SJSA1 (cell line): ENCODE results near the gene WSCD2. TPM values are rescaled to one million over a fixed set of nuclear protein-coding genes. Genes with fewer than 3 reads are reported as not detected.

Source experiments
- DNase-seq, 2 experiments: peaks; one replicate each; pipeline ENCODE4 v3.0.0-alpha.2; 2015 to 2020; ENCODE audit warnings: low spot score in 2 of 2, low read depth in 1 of 2
- H3K27ac ChIP-seq: fragments of 250-450 bp; sonication (Bioruptor Pico); 2 replicates; pipeline ENCODE4 v1.5.1; 2020; ENCODE audit warnings: mild to moderate bottlenecking, moderate library complexity
- H3K27me3 ChIP-seq: fragments of 250-450 bp; sonication (Bioruptor Pico); replicated peaks from 2 replicates; pipeline ENCODE4 v1.5.1; 2020; ENCODE audit warnings: mild to moderate bottlenecking, moderate library complexity
- H3K36me3 ChIP-seq: fragments of 250-450 bp; sonication (Bioruptor Pico); 2 replicates; pipeline ENCODE4 v1.5.1; 2020; ENCODE audit warnings: mild to moderate bottlenecking
- H3K4me1 ChIP-seq: fragments of 250-450 bp; sonication (Bioruptor Pico); replicated peaks from 2 replicates; pipeline ENCODE4 v1.6.1; 2021; ENCODE audit warnings: mild to moderate bottlenecking
- H3K4me3 ChIP-seq: fragments of 250-450 bp; sonication (Bioruptor Pico); 2 replicates; pipeline ENCODE4 v1.5.1; 2020; ENCODE audit warnings: mild to moderate bottlenecking
- H3K9me3 ChIP-seq: fragments of 250-450 bp; sonication (Bioruptor Pico); replicated peaks from 2 replicates; pipeline ENCODE4 v1.5.1; 2020; ENCODE audit warnings: mild to moderate bottlenecking
- total RNA-seq: library from RNA; depleted of rRNA; stranded (reverse); fragments of >200 nt; shearing (Covaris generic); gene quantifications from 2 replicates; pipeline ENCODE4 v1.2.3, GENCODE V29; 2014

Gene WSCD2
- total RNA-seq, 1 experiment from 2014 or later = not detected

- Histone ChIP-seq H3K4me3 (no peak overlapping the region), H3K4me1 (no peaks in the 10 kb centered on the region), H3K36me3 (no peaks in the 10 kb centered on the region), H3K27ac (no peak overlapping the region), H3K9me3 (no peaks in the 10 kb centered on the region), H3K27me3 (peaks cover 9% of the 10 kb centered on the region; the same call in 1 of the 2 replicates)
- no peak for DNase-seq
Measured at GRCh38 chr12:108116254-108116653, 12.8 kb upstream of the WSCD2 start.

GRCh38 chr12:108116699-108117098, 12.4 kb upstream of the WSCD2 start:
- DNase-seq = no peak
- H3K27ac ChIP-seq = no peak overlapping the region
- no peaks in the 10 kb centered on the region for H3K4me1 ChIP-seq
- H3K36me3 ChIP-seq = no peaks in the 10 kb centered on the region
- H3K27me3 ChIP-seq = peaks cover 9% of the 10 kb centered on the region; the same call in 1 of the 2 replicates
- H3K9me3 ChIP-seq = no peaks in the 10 kb centered on the region
- H3K4me3 ChIP-seq = no peak overlapping the region

DNA sequence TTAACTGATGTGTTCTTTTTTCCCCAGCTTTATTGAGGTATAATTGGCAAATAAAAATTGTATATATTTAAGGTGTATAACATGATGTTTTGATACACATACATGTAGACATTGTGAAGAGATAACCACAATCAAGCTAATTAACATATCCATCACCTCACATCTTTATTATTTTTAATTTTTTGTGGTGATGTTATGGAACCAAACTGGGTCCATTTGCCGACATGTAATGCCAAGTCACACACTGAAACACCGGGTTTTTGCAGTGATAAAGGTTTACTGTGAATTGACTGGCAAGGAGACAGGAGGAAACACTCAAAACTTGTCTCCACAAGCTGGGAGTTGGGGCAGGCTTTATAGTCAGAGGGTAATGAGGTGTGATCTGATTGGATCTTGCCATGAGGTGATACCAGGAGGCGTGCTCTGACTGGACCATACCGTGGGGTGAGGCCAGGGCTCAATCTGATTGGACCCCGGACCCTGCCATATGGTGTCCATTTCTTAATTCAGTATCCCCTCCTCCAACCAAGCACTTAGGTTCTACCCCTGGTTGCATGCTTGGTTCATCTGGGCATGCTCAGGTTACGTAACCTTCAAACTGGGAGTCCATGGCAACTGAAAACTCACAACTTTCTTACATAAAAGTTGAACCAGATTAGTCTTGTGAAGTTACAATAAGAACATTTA, 11.8 kb upstream of the WSCD2 start:
- H3K9me3 ChIP-seq = no peaks in the 10 kb centered on the region
- H3K4me1 ChIP-seq = no peaks in the 10 kb centered on the region
- H3K27ac ChIP-seq = no peak overlapping the region
- H3K4me3 ChIP-seq = no peak overlapping the region
- peaks cover 9% of the 10 kb centered on the region; the same call in 1 of the 2 replicates for H3K27me3 ChIP-seq
- H3K36me3 ChIP-seq = no peaks in the 10 kb centered on the region
- DNase-seq = no peak

- no peak for DNase-seq
- Histone ChIP-seq H3K4me3 (no peak overlapping the region), H3K27me3 (peaks cover 9% of the 10 kb centered on the region; the same call in 1 of the 2 replicates), H3K36me3 (no peaks in the 10 kb centered on the region), H3K9me3 (no peaks in the 10 kb centered on the region), H3K4me1 (no peaks in the 10 kb centered on the region), H3K27ac (no peak overlapping the region)
Measured at GRCh38 chr12:108117902-108118301, 11.2 kb upstream of the WSCD2 start.

GRCh38 chr12:108119126-108119973, 9.7 kb upstream of the WSCD2 start:
- no peak for DNase-seq
- Histone ChIP-seq H3K9me3 (no peaks in the 10 kb centered on the region), H3K27me3 (peaks cover 4% of the 10 kb centered on the region; the same call in 1 of the 2 replicates), H3K4me3 (no peak overlapping the region), H3K4me1 (no peaks in the 10 kb centered on the region), H3K27ac (no peak overlapping the region), H3K36me3 (no peaks in the 10 kb centered on the region)

DNA sequence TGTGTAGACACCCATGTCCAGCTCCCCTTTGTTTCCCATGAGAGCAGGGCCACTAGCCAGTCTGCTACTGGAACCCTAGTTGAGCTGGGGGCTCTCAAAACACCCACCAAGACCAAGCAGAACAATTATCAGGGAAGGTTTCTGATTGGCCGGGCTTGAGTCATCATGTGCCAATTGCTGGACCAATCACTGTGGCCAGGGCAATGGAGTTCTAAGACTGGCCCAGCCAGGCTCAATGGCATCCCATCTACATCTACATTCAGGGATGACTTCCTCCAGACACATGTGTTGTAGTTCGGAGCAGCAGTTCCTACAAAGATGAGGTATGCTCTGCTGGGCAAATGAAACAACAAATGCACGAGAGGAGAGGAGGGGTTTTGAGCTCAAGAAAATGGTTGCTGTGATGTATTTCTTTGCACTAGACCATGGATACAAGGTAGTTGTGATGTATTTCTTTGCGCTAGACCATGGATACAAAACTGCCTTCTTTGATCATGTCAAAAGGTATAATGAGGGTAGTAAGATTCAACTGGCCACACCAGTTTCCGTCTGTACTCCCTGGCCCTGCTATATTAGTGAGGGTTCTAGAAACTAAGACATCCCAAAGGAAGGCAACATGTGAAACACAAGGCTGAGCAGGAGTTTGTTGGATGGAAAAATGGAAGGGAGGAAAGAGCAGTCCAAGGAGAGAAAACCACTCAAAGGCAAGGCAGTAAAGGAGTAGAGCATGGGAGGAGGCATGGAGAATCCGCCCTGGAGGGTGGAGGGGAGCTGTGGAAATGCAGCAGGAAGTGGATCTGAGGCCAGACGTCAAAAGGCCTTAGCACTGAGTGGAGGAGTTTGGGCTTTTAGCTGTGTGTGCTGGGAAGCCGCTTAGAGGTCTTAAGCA, 8.9 kb upstream of the WSCD2 start:
- H3K4me3 ChIP-seq = no peak overlapping the region
- no peaks in the 10 kb centered on the region for H3K4me1 ChIP-seq
- no peak for DNase-seq
- H3K9me3 ChIP-seq = no peaks in the 10 kb centered on the region
- H3K27me3 ChIP-seq = peaks cover 8% of the 10 kb centered on the region; the same call in 1 of the 2 replicates
- H3K27ac ChIP-seq = no peak overlapping the region
- H3K36me3 ChIP-seq = no peaks in the 10 kb centered on the region

- DNase-seq = no peak
- peaks cover 5% of the 10 kb centered on the region; the same call in 1 of the 2 replicates for H3K27me3 ChIP-seq
- H3K4me3 ChIP-seq = no peak overlapping the region
- no peaks in the 10 kb centered on the region for H3K4me1 ChIP-seq
- no peaks in the 10 kb centered on the region for H3K36me3 ChIP-seq
- no peak overlapping the region for H3K27ac ChIP-seq
- H3K9me3 ChIP-seq = no peaks in the 10 kb centered on the region
Measured at GRCh38 chr12:108120863-108121165, 8.3 kb upstream of the WSCD2 start.

DNA sequence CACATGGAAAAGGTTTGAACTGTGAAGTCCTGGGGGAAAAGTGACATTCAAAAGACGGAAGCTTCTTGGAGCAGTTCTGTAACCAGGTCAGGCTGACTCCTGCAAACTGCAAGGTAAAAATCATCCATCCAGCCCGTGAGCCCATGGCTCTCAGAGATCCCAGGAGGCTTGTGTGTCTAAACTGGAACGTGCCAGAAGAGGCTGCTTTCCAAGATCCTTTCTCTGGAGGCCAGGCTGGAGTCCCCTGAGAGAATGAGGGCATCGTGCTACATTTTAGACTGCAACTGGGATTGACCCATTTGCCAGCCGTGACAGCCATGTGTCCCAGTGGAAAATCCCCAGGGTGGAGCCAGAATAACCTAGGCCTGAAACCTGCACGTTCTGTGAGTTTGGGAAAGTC, 7.8 kb upstream of the WSCD2 start:
- H3K9me3 ChIP-seq = no peaks in the 10 kb centered on the region
- H3K27me3 ChIP-seq = peaks cover 5% of the 10 kb centered on the region; the same call in 1 of the 2 replicates
- no peaks in the 10 kb centered on the region for H3K36me3 ChIP-seq
- no peak overlapping the region for H3K4me3 ChIP-seq
- H3K4me1 ChIP-seq = no peaks in the 10 kb centered on the region
- no peak overlapping the region for H3K27ac ChIP-seq
- DNase-seq = no peak

DNA sequence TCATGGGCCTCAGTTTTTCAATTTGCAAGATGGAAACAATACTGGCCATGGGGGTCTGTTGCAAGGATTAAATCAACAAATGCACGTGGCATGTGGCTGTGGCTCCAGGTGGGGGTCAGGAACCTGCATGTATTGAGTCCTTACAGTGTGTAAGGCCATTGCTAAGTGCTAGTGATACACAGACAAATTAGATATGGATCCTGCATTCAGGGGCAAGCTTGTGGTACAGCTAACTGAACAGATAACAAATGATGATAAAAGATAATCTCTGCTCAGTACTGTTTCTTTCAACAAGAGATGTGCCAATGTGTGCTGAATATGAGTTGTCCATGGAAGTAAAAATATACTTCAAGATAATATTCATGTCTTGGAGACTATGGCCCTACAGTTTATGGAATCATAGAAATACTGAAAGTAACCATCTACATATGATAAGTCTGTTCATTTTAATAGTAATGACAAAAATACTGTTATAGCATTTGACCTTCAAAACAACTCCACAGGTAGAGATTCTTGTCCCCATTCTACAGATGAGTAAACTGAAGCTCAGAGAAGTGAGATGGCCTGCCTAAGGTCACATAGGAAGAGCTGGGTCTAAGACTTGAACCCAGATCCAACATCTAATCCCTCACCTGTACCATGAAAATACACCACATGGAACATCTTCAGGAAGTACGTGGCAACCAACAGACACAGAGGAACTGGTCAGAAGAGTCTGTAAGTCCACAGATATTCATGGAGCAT, 7.2 kb upstream of the WSCD2 start:
- Histone ChIP-seq H3K27me3 (peaks cover 5% of the 10 kb centered on the region; the same call in 1 of the 2 replicates), H3K4me1 (no peaks in the 10 kb centered on the region), H3K27ac (no peak overlapping the region), H3K9me3 (no peaks in the 10 kb centered on the region), H3K36me3 (no peaks in the 10 kb centered on the region), H3K4me3 (no peak overlapping the region)
- no peak for DNase-seq

DNA sequence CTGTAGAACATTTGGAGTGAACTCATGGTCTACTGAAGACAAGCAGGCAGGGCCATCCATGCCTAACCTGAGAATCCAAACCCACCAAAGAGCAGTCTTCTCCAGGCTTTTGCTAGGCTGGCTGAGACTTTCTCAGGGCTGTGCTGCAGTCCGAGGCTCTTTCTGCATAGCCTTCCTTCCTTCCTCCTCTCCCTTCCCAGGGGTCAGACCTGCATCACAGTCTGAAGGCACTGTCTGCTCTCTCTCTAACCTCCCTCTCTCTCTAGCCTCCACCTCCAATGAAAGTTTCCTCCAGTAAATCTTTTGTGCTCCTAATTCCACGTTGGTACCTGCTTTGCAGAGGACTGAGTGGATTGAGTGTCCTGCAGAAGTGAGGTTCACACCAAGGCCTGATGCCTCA, 6.4 kb upstream of the WSCD2 start:
- no peak for DNase-seq
- no peak overlapping the region for H3K27ac ChIP-seq
- H3K27me3 ChIP-seq = peaks cover 10% of the 10 kb centered on the region
- no peaks in the 10 kb centered on the region for H3K9me3 ChIP-seq
- H3K4me3 ChIP-seq = no peak overlapping the region
- no peaks in the 10 kb centered on the region for H3K36me3 ChIP-seq
- H3K4me1 ChIP-seq = no peaks in the 10 kb centered on the region

DNA sequence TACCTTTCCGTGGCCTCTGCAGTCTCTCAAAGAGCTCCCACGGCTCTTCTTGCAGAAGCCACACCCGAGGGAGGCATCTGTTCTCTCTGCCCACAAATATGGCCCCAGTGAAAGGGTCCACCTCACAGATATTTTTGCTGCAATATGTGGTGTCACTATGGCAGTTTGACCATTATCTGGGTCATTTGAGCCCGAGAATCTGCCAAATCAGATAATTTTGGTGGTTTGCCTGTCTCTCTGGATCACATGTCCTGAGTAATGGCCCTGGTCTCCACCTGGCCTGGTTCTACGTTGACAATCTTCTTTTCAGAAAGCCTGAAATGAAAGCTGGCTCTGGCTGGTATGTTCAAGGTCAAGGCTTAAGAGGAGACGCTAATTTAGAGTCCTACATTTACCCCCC, 5.7 kb upstream of the WSCD2 start:
- Histone ChIP-seq H3K27ac (no peak overlapping the region), H3K9me3 (no peaks in the 10 kb centered on the region), H3K27me3 (peaks cover 17% of the 10 kb centered on the region), H3K36me3 (no peaks in the 10 kb centered on the region), H3K4me3 (no peak overlapping the region), H3K4me1 (no peaks in the 10 kb centered on the region)
- DNase-seq = no peak

DNA sequence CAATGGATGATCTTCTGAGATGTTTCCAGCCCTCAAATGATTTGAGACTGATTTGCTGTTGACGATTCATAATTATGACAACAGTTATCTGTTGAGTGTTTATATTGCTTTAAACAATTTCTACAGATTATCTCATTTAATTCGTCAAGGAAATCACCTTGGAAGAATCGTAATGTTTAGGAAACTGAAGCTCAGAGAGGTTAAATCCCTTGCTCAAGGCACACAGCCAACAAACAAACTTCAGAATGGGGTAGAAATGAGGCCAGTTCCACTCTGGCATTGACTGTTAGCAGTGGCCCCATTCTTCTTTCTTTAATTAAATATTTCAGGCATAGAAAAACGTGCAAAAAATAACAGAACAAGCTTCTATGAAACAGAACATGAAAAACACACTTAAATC, 4.0 kb upstream of the WSCD2 start:
- peaks cover 5% of the 10 kb centered on the region for H3K4me1 ChIP-seq
- DNase-seq = no peak
- H3K36me3 ChIP-seq = no peaks in the 10 kb centered on the region
- no peak overlapping the region for H3K4me3 ChIP-seq
- peaks cover 32% of the 10 kb centered on the region for H3K27me3 ChIP-seq
- H3K27ac ChIP-seq = no peak overlapping the region
- H3K9me3 ChIP-seq = no peaks in the 10 kb centered on the region

DNA sequence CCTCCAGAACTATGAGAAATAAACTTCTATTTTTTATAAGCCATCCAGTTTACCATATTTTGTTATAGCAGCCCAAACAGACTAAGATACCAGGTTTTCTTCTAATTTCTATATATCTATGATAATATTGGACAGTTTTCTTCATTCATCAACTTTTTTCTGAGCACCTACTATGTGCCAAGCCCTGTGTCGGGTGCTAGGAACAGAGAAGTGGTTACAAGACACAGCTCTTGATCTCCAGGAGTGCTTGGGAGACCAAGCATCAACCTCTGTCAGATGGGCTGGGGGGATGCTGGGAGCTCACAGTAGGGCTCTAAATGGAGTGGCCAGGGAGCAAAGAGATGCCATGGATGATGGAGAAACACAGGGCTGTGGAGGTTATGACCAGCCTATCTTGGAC, 2.9 kb upstream of the WSCD2 start:
- Histone ChIP-seq H3K4me1 (peaks cover 5% of the 10 kb centered on the region), H3K36me3 (no peaks in the 10 kb centered on the region), H3K27me3 (peaks cover 35% of the 10 kb centered on the region), H3K27ac (no peak overlapping the region), H3K4me3 (no peak overlapping the region), H3K9me3 (no peaks in the 10 kb centered on the region)
- no peak for DNase-seq
